ENCODE measurements around the gene BMAL1. TPM values are rescaled to one million over a fixed set of nuclear protein-coding genes. Genes with fewer than 3 reads are reported as not detected.

BMAL1 gene
- total and polyA plus RNA-seq, 2 of the 4 experiments (the other 2 are of a cell fraction), result 8.8 to 9.9 TPM

DNA sequence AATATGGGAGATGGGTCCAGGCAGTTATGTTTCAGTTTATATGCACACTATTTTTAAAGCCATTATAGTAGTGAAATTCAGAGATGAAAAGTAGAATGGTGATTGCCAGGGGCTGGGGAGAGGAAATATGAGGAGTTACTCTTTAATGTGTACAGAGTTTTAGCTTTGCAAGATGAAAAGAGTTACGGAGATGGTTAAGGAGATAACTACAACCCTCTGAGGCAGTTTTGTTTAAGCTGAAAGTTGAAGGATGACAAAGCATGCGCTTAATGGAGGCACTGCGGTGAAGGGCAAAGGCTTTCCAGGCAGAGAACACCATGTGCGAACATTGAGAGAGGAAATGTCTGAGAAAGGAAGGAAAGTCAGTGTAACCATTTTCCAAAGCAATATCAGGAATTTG is 18.2 kb upstream of the BMAL1 start:
- Histone ChIP-seq H2BK20ac (ENCODE audit: low read depth, low read length) (peak overlapping the region; percentile 87), H3K4me3 (ENCODE audit: insufficient read depth, low read depth, low read length) (no peak overlapping the region), H2AK5ac (ENCODE audit: low read depth, low read length) (peak overlapping the region; percentile 59; the same call in 1 of the 2 replicates), H4K20me1 (ENCODE audit: insufficient read depth, low read length) (no peaks in the 10 kb centered on the region), H3K27me3 (ENCODE audit: control insufficient read depth, insufficient read depth, low read length) (no peaks in the 10 kb centered on the region), H4K91ac (ENCODE audit: insufficient read depth, low read depth, low read length) (peak overlapping the region; percentile 33; the same call in 1 of the 2 replicates), H3K4ac (ENCODE audit: low read depth, low read length) (peak overlapping the region; percentile 52; the same call in 1 of the 2 replicates), H4K8ac (ENCODE audit: low read depth in 2 of 2, low read length in 2 of 2) (peak overlapping the region; percentile 8 to 31; a peak in 1 of 4 replicates), H3K9me3 (ENCODE audit: control insufficient read depth, insufficient read depth, low read length) (no peaks in the 10 kb centered on the region), H3K27ac (ENCODE audit: insufficient read depth, low read length) (no peak overlapping the region), H3K18ac (ENCODE audit: low read depth, low read length) (no peak overlapping the region), H3K4me2 (ENCODE audit: low read depth, low read length) (no peak overlapping the region), H4K5ac (ENCODE audit: low read depth, low read length) (no peak overlapping the region), H3K4me1 (ENCODE audit: control insufficient read depth, insufficient read depth, low read length) (peaks cover 17% of the 10 kb centered on the region), H3K56ac (ENCODE audit: extremely low read depth, insufficient read depth, low read length) (no peak overlapping the region), H3K14ac (replicated peaks; ENCODE audit: low read depth, low read length) (peak overlapping the region; percentile 16; the same call in 1 of the 2 replicates), H3K9ac (ENCODE audit: low read depth, low read length) (no peak overlapping the region), H2BK15ac (ENCODE audit: low read depth, low read length) (peak overlapping the region; percentile 83; the same call in 1 of the 3 replicates), H3K36me3 (ENCODE audit: control insufficient read depth, insufficient read depth, low read length) (no peaks in the 10 kb centered on the region), H2AK9ac (replicated peaks; ENCODE audit: low read depth, low read length, poor library complexity) (no peak overlapping the region), H2BK120ac (ENCODE audit: low read depth, low read length) (peak overlapping the region; percentile 80), H3K79me1 (ENCODE audit: low read depth in 1 of 2, low read length in 2 of 2) (0 out of 4 replicates have a peak, but pooled peaks cover 0 to 4% of the 10 kb centered on the region in 2 experiments), H3K9me1 (ENCODE audit: insufficient read depth, low read length) (peaks cover 25% of the 10 kb centered on the region), H3K23ac (ENCODE audit: low read depth, low read length) (peak overlapping the region; percentile 14; the same call in 1 of the 2 replicates), H2BK5ac (ENCODE audit: low read depth, low read length, poor library complexity, severe bottlenecking) (no peak overlapping the region), H2AFZ (replicated peaks; ENCODE audit: low read length, poor library complexity) (no peak overlapping the region)
- TF ChIP-seq RFX5 (IDR thresholded peaks at IDR 0.05; ENCODE audit: low read depth, low read length) (no peak), MXI1 (IDR thresholded peaks at IDR 0.05; ENCODE audit: borderline replicate concordance, low read depth, low read length) (no peak), RCOR1 (IDR thresholded peaks at IDR 0.05; ENCODE audit: insufficient replicate concordance, low read length) (no peak), SMC3 (IDR thresholded peaks at IDR 0.05; ENCODE audit: low read depth, low read length) (no peak), MAFK (IDR thresholded peaks at IDR 0.05; ENCODE audit: low read depth, low read length) (no peak), NFE2L2 (IDR thresholded peaks at IDR 0.05; ENCODE audit: low read depth, low read length) (no peak), POLR2A (IDR thresholded peaks at IDR 0.05; ENCODE audit: low read depth, low read length) (no peak), BHLHE40 (IDR thresholded peaks at IDR 0.05; ENCODE audit: low read depth, low read length) (no peak), CHD1 (IDR thresholded peaks at IDR 0.05; ENCODE audit: low read depth, low read length) (no peak), MAZ (IDR thresholded peaks at IDR 0.05; ENCODE audit: borderline replicate concordance, low read depth, low read length) (no peak), RAD21 (IDR thresholded peaks at IDR 0.05; ENCODE audit: low read length) (no peak), FOS (IDR thresholded peaks at IDR 0.05; ENCODE audit: low read depth, low read length) (no peak)
- TF ChIP-seq, protein P1, sequence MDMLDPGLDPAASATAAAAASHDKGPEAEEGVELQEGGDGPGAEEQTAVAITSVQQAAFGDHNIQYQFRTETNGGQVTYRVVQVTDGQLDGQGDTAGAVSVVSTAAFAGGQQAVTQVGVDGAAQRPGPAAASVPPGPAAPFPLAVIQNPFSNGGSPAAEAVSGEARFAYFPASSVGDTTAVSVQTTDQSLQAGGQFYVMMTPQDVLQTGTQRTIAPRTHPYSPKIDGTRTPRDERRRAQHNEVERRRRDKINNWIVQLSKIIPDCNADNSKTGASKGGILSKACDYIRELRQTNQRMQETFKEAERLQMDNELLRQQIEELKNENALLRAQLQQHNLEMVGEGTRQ (IDR thresholded peaks at IDR 0.05; ENCODE audit: low read depth, low read length), result no peak
- no TSS peak for BruUV-seq (replicated peaks)
- ChIA-PET POLR2A (ENCODE audit: unreplicated experiment) (no interaction called here), CTCF (no interaction called here)
- dilution Hi-C loops (cut with HindIII; ENCODE audit: low sequenced_read_pairs, unreplicated experiment) (no loop called here), intact Hi-C loops (cut with micrococcal nuclease) (no loop called here), in situ Hi-C loops (cut with MboI; ENCODE audit: low sequenced_read_pairs) (no loop called here)
- WGBS, 2 experiments (ENCODE audit: extremely low coverage in 2 of 2, insufficient read length in 1 of 2), result 66% methylated on average over 2 of the region's 4 CpGs; no CpG with 5 or more reads in 1 of the 2 experiments
- no peak for ATAC-seq (ENCODE audit: low read depth)
- DNase-seq, result no peak

All from IMR-90 (cell line).